Progenitor cell of endocrine pancreas (in vitro differentiated cells): ENCODE data around the gene YES1. TPM values are rescaled to one million over a fixed set of nuclear protein-coding genes. Genes with fewer than 3 reads are reported as not detected.
"Not testable (repeated sequence)": the region's sequence is repeated elsewhere in the genome, so short reads cannot be mapped to it uniquely, and the experiment has no call there.

Experiments used
- DNase-seq: peaks from one replicate; pipeline ENCODE4 v3.0.0; 2021; ENCODE audit warnings: low spot score; ENCODE audit not compliant: unreplicated experiment
- H3K27ac Mint-ChIP-seq: 2 replicates; pipeline ENCODE4 v1.8.0; 2021; ENCODE audit warnings: mild to moderate bottlenecking, moderate library complexity, mixed read lengths
- H3K27me3 Mint-ChIP-seq: 2 replicates; pipeline ENCODE4 v1.8.0; 2021; ENCODE audit warnings: mixed read lengths
- H3K36me3 Mint-ChIP-seq: 2 replicates; pipeline ENCODE4 v1.8.0; 2022; ENCODE audit warnings: mixed read lengths; ENCODE audit not compliant: insufficient read depth
- H3K4me1 Mint-ChIP-seq: 2 replicates; pipeline ENCODE4 v1.8.0; 2021; ENCODE audit warnings: low read depth, mixed read lengths
- H3K4me3 Mint-ChIP-seq: 2 replicates; pipeline ENCODE4 v1.8.0; 2021; ENCODE audit warnings: low read depth, mild to moderate bottlenecking, moderate library complexity, mixed read lengths
- H3K9me3 Mint-ChIP-seq: 2 replicates; pipeline ENCODE4 v1.8.0; 2021; ENCODE audit warnings: low read depth, mixed read lengths
- total RNA-seq: library from RNA; stranded (reverse); gene quantifications from 2 replicates; pipeline ENCODE4 v1.2.1, GENCODE V29; 2021
- TF ChIP-seq, protein P1 (sequence below): fragments of 200-600 bp; sonication (generic); IDR thresholded peaks from one replicate; pipeline ENCODE4 v1.5.0; 2021; ENCODE audit warnings: antibody characterized with exemption, mild to moderate bottlenecking; ENCODE audit not compliant: unreplicated experiment

YES1 gene
- total RNA-seq, 1 donor from 2014 or later: 55.5 TPM

DNA sequence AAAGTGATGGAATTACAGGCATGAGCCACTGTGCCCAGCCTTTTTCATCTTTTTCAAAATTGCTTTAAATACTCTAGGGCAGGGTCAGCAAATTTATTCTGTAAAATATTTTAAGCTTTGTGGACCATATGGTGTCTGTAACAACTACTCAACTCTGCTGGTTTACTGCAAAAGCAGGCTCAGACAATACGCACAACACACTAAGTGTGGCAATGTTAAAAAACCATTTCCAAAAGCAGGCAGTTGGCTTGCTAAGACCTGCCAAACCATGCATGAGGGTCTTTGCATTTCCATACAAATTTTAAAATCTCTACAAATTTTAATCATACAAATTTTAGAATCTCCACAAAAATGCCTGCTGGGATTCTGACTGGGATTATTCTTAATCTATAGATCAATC lies 44.1 kb downstream of the YES1 start:
- TF ChIP-seq, protein P1, sequence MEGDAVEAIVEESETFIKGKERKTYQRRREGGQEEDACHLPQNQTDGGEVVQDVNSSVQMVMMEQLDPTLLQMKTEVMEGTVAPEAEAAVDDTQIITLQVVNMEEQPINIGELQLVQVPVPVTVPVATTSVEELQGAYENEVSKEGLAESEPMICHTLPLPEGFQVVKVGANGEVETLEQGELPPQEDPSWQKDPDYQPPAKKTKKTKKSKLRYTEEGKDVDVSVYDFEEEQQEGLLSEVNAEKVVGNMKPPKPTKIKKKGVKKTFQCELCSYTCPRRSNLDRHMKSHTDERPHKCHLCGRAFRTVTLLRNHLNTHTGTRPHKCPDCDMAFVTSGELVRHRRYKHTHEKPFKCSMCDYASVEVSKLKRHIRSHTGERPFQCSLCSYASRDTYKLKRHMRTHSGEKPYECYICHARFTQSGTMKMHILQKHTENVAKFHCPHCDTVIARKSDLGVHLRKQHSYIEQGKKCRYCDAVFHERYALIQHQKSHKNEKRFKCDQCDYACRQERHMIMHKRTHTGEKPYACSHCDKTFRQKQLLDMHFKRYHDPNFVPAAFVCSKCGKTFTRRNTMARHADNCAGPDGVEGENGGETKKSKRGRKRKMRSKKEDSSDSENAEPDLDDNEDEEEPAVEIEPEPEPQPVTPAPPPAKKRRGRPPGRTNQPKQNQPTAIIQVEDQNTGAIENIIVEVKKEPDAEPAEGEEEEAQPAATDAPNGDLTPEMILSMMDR: no peak
- Mint-ChIP-seq H3K27me3 (no peaks in the 10 kb centered on the region), H3K27ac (no peak overlapping the region), H3K9me3 (peaks cover 2% of the 10 kb centered on the region), H3K4me3 (no peak overlapping the region), H3K36me3 (peaks cover 10% of the 10 kb centered on the region), H3K4me1 (peaks cover 8% of the 10 kb centered on the region)
- no peak for DNase-seq

DNA sequence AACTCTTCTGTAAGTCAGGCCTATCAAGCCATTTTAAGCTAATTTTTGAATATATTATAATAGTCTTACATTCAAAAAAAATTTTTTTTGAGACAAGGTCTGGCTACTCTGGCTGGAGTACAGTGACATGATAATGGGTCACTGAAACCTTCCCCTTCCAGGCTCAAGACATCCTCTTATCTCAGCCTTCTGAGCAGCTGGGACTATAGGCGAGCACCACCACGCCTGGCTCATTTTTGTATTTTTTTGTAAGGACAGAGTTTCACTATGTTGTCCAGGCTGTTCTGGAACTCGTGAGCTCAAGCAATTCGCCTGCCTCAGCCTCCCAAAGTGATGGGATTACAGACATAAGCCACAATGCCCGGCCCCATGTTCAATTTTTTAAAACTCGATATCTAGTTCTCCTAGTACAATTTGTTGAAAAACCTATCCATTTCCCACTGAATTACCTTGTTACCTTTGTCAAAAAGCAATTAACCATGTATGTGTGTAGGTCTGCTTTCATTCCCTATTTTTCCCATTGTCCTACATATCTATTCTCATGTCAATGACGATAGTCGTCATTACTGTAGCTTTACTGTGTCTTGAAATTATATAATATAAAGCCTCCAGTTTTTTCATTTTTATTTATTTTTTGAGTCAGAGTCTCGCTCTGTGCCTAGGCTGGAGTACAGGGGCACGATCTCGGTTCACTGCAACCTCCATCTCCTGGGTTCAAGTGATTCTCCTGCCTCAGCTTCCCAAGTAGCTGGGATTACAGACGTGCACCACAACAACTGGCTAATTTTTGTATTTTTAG lies 44.8 kb downstream of the YES1 start:
- no peak for DNase-seq
- Mint-ChIP-seq H3K27ac (peak overlapping the region; percentile 49), H3K4me1 (peaks cover 8% of the 10 kb centered on the region), H3K36me3 (peaks cover 7% of the 10 kb centered on the region), H3K9me3 (peaks cover 2% of the 10 kb centered on the region), H3K4me3 (no peak overlapping the region), H3K27me3 (no peaks in the 10 kb centered on the region)
- TF ChIP-seq, protein P1: no peak

DNA sequence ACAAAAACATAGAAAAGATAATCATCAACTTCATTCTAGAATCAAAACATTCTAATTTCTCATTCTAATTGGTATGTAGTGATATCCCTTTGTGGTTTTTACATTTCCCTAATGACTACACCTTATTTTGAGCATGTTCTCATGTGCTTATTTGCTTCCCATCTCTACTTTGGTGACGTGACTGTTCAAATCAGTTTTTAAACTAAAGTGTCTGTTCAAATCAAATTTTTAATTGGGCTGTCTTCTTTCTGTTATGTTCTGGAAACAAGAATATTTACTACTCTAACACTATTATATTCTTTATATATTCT lies 45.5 kb downstream of the YES1 start:
- no peak overlapping the region for H3K27ac Mint-ChIP-seq
- H3K27me3 Mint-ChIP-seq: no peaks in the 10 kb centered on the region
- no peak for DNase-seq
- H3K4me3 Mint-ChIP-seq: no peak overlapping the region
- peaks cover 7% of the 10 kb centered on the region for H3K36me3 Mint-ChIP-seq
- H3K9me3 Mint-ChIP-seq: peaks cover 2% of the 10 kb centered on the region
- TF ChIP-seq, protein P1: no peak
- peaks cover 8% of the 10 kb centered on the region for H3K4me1 Mint-ChIP-seq

DNA sequence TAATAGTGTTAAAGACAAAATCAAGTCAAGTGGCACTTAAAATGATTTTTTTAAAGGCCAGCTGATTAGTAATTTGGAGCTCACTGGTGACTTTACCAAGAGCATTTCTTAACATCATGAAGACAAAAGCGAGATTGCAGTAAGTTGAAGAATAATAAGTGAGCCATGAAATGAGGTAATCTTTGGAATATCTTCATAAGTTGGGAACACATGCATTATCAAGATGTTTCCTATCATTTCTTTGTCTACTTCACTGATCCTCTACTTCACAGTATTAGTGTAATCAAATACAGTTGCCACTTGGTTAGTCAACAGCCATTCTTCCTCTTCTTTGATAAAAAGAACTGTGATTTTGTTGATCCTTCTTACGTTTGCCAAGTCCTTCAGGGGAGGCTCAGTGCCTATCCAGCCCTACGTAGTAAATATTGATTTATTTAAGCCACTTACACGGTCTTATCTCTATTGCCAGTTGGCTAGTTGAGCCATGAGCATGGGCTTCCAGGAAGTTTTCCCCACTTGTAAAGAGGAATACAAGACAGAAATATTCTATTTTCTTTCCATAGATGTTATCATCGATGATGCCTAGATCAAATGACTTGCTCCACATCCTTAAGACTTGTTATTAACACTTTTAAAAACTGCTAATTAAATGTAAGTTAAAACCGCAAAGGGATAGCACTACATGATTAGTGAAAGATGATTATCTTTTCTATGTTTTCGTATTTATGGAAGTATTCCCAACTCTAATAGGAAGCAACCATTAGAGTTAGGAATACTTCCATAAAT lies 46.1 kb downstream of the YES1 start:
- Mint-ChIP-seq H3K4me1 (peaks cover 8% of the 10 kb centered on the region), H3K27me3 (no peaks in the 10 kb centered on the region), H3K36me3 (peaks cover 7% of the 10 kb centered on the region), H3K9me3 (peaks cover 2% of the 10 kb centered on the region), H3K27ac (no peak overlapping the region), H3K4me3 (no peak overlapping the region)
- DNase-seq: no peak
- TF ChIP-seq, protein P1: no peak

DNA sequence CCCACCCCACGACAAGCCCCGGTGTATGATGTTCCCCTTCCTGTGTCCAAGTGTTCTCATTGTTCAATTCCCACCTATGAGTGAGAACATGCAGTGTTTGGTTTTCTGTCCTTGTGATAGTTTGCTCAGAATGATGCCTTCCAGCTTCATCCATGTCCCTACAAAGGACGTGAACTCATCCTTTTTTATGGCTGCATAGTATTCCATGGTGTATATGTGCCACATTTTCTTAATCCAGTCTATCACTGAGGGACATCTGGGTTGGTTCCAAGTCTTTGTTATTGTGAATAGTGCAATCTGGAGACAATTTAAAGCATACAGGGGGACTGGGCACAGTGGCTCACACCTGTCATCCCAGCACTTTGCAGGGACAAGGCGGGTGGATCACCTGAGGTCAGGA lies 52.2 kb downstream of the YES1 start:
- not testable (repeated sequence) for H3K4me3 Mint-ChIP-seq, H3K4me1 Mint-ChIP-seq, H3K27ac Mint-ChIP-seq, DNase-seq, H3K9me3 Mint-ChIP-seq, H3K36me3 Mint-ChIP-seq, H3K27me3 Mint-ChIP-seq
